Measurements from ENCODE around the gene FRMPD2. TPM values are rescaled to one million over a fixed set of nuclear protein-coding genes. Genes with fewer than 3 reads are reported as not detected.

The FRMPD2 gene
- total RNA-seq, 1 experiment from 2014 or later = not detected

DNA sequence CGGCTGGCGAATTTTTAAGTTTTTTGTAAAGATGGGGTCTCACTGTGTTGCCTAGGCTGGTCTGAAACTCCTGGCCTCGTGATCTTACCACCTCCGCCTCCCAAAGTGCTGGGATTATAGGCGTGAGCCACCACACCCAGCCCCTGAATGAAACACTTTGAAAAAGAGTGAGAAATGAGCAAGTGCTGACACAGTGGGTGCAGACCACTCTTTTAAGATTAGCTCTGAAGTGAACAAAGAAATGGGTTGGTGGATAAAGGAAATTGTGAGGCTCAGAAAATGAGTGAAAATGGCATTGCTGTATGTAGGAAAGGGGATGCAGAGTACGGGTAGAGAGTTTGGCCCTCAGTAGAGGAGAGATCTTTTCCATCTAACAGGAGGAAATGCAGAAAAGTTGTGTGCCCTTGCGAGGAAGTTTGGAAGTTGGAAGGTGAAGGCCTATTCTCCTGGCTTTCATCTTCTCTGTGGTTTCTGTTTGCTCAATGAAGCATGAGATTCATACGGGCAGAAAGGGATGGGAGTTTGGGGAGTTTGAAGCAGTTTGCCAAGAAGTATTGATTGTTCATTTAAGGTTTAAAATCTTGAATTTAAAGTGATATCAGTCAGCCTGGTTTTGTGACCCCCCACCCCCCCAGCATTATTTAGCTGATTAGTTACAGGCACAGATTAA lies 43.0 kb upstream of the FRMPD2 start:
- Histone ChIP-seq H3K4me3 (ENCODE audit: low read depth, low read length, poor library complexity, severe bottlenecking) (no peak overlapping the region), H3K36me3 (ENCODE audit: insufficient read depth, low read length, poor library complexity, severe bottlenecking) (no peaks in the 10 kb centered on the region), H3K4me1 (ENCODE audit: insufficient read depth, low read length, poor library complexity, severe bottlenecking) (no peaks in the 10 kb centered on the region), H3K9me3 (ENCODE audit: low read depth, low read length, poor library complexity, severe bottlenecking) (no peaks in the 10 kb centered on the region), H3K27me3 (replicated peaks; ENCODE audit: insufficient read depth, low read depth, low read length, poor library complexity) (no peaks in the 10 kb centered on the region), H3K27ac (ENCODE audit: low read depth, low read length, poor library complexity, severe bottlenecking) (no peak overlapping the region)
- CTCF ChIA-PET = no interaction called here
- TF ChIP-seq EZH2 (IDR thresholded peaks at IDR 0.05; ENCODE audit: borderline replicate concordance, low read depth, low read length, poor library complexity, severe bottlenecking) = no peak
- no peak for TF ChIP-seq CTCF (conservative IDR thresholded peaks at IDR 0.05; ENCODE audit: low read depth, low read length)
- DNase-seq (ENCODE audit: low spot score) = no peak
- intact Hi-C loops (cut with micrococcal nuclease; ENCODE audit: unreplicated experiment) = no loop called here
- POLR2A ChIA-PET (ENCODE audit: low non-redundant PET) = no interaction called here
- no TSS peak for BruUV-seq (replicated peaks)

GRCh38 chr10:48316236-48316635 lies 41.7 kb upstream of the FRMPD2 start:
- Histone ChIP-seq H3K36me3 (ENCODE audit: insufficient read depth, low read length, poor library complexity, severe bottlenecking) (no peaks in the 10 kb centered on the region), H3K9me3 (ENCODE audit: low read depth, low read length, poor library complexity, severe bottlenecking) (no peaks in the 10 kb centered on the region), H3K27me3 (replicated peaks; ENCODE audit: insufficient read depth, low read depth, low read length, poor library complexity) (no peaks in the 10 kb centered on the region), H3K4me3 (ENCODE audit: low read depth, low read length, poor library complexity, severe bottlenecking) (no peak overlapping the region), H3K4me1 (ENCODE audit: insufficient read depth, low read length, poor library complexity, severe bottlenecking) (no peaks in the 10 kb centered on the region), H3K27ac (ENCODE audit: low read depth, low read length, poor library complexity, severe bottlenecking) (no peak overlapping the region)
- POLR2A ChIA-PET (ENCODE audit: low non-redundant PET) = no interaction called here
- CTCF ChIA-PET = no interaction called here
- intact Hi-C loops (cut with micrococcal nuclease; ENCODE audit: unreplicated experiment) = no loop called here
- no peak for DNase-seq (ENCODE audit: low spot score)
- BruUV-seq (replicated peaks) = no TSS peak
- TF ChIP-seq EZH2 (IDR thresholded peaks at IDR 0.05; ENCODE audit: borderline replicate concordance, low read depth, low read length, poor library complexity, severe bottlenecking) (no peak), CTCF (conservative IDR thresholded peaks at IDR 0.05; ENCODE audit: low read depth, low read length) (no peak)

- Histone ChIP-seq H3K9me3 (ENCODE audit: low read depth, low read length, poor library complexity, severe bottlenecking) (no peaks in the 10 kb centered on the region), H3K4me3 (ENCODE audit: low read depth, low read length, poor library complexity, severe bottlenecking) (no peak overlapping the region), H3K36me3 (ENCODE audit: insufficient read depth, low read length, poor library complexity, severe bottlenecking) (no peaks in the 10 kb centered on the region), H3K4me1 (ENCODE audit: insufficient read depth, low read length, poor library complexity, severe bottlenecking) (no peaks in the 10 kb centered on the region), H3K27me3 (replicated peaks; ENCODE audit: insufficient read depth, low read depth, low read length, poor library complexity) (no peaks in the 10 kb centered on the region), H3K27ac (ENCODE audit: low read depth, low read length, poor library complexity, severe bottlenecking) (no peak overlapping the region)
- ChIA-PET POLR2A (ENCODE audit: low non-redundant PET) (no interaction called here), CTCF (no interaction called here)
- TF ChIP-seq EZH2 (IDR thresholded peaks at IDR 0.05; ENCODE audit: borderline replicate concordance, low read depth, low read length, poor library complexity, severe bottlenecking) (no peak), CTCF (conservative IDR thresholded peaks at IDR 0.05; ENCODE audit: low read depth, low read length) (no peak)
- intact Hi-C loops (cut with micrococcal nuclease; ENCODE audit: unreplicated experiment) = no loop called here
- no TSS peak for BruUV-seq (replicated peaks)
- no peak for DNase-seq (ENCODE audit: low spot score)
These were observed 39.6 kb upstream of the FRMPD2 start for GRCh38 chr10:48314107-48314506.
